ENCODE data around the gene KIT.
A peak's percentile ranks its signal among the peaks of the same experiment; 100 is the strongest.

The KIT gene

DNA sequence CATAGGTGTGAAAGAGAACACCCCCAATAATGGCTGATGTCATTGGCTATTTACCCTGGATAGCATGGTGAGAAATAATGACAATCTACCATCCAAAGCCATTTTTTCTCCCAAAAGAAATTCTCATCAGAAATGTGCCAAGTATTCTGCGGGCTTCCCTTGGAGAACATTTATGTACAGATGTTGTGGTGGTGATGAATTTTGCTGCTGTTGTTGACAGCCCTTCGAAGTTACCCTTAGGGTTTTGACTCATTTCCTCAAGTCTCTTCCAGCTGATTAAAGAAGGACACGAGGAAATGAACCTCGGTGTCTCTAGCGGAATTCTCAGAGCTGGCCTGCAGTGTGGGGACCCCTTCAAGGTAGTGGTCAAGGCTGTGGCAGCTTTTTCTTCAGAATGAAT lies 3.4 kb downstream of the KIT start:
- DNase-seq = no peak

- no peak for DNase-seq
Measured at GRCh38 chr4:54661686-54662085, 3.9 kb downstream of the KIT start.

- DNase-seq = no peak
Measured at GRCh38 chr4:54662123-54662522, 4.4 kb downstream of the KIT start.

DNA sequence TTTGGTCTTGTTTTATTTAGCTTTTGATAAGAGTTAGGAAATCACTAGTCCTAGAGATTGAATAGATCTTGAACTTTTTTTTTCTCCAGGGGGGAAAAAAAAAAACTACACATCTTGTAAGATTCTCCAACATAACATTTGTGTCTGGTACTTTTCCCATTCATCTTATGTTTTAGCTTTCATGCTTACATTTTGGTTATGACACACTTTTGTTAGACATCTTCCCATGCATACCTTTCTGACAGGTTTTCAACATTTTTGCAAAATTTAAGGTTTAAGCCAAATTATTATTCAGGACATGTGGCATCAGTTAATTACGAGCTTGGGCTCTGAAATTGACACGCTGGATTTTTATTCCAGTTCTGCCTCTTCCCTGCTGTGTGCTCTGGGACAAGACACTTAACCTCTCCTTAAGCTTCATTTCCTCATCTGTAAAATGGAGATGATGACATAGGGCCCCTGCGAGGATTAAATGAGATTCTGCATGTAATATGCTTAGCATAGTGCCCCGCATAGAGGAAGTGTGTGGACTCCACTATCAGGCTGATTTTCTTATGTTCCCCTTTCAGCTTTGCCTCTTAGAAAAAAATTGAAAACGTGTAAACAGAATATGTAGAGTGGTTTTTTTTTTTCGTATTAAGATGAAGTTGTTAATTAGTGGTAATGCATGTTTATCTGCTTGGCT lies 5.3 kb downstream of the KIT start:
- DNase-seq = no peak

GRCh38 chr4:54664400-54664799 lies 6.6 kb downstream of the KIT start:
- DNase-seq = no peak

DNA sequence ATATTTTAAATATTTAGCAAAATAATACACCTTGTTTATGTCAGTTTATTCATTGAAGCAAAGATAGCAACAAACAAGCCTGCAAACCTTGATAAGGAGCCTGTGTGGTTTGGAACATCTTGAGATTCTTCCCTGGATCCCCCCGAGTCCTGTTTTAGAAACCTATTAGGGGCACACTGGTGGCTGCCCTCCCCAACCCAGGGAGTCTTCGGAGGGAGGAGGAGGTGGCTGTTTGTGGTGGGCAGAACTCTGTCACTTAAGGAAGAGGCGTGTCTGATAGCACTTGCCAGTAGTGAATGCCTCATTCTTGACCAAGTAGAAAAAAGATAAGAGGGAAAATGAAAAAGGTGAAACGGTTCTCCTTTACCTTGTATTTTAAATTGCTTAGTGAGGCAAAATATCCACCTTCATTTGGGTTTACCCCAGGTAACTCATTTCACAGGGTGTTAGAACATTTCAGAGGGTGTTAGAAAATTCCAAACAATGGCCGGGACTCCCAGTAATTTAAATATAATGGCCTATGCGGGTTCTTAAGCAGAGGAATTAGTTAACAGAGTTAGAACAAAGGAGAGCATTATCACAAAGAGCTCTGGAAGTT lies 10.4 kb downstream of the KIT start:
- DNase-seq = no peak

- DNase-seq = no peak
Measured at GRCh38 chr4:54669831-54670230, 12.1 kb downstream of the KIT start.

- DNase-seq = no peak
Measured at GRCh38 chr4:54675721-54676461, 18.1 kb downstream of the KIT start.

GRCh38 chr4:54676658-54677057 lies 18.9 kb downstream of the KIT start:
- no peak for DNase-seq

DNA sequence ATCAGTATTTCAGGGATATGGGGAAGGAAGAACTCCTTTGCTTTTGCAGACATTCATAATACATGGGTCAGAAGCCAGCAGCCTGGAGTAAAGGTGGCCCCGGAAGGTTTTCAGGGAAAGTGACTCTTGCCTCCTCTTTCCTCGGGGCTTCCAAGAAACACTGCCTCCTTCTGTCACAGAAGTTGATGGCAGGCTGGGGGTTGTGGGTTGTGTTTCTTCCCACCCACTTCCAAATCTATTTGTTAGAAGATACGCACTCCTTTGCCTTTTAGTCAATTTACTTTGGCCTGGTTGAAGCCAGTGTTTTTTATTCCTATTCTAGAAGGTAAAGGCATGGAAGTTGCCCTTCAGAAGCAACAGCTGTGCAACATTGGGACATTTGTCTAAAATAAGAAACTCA lies 19.7 kb downstream of the KIT start:
- no peak for DNase-seq

DNA sequence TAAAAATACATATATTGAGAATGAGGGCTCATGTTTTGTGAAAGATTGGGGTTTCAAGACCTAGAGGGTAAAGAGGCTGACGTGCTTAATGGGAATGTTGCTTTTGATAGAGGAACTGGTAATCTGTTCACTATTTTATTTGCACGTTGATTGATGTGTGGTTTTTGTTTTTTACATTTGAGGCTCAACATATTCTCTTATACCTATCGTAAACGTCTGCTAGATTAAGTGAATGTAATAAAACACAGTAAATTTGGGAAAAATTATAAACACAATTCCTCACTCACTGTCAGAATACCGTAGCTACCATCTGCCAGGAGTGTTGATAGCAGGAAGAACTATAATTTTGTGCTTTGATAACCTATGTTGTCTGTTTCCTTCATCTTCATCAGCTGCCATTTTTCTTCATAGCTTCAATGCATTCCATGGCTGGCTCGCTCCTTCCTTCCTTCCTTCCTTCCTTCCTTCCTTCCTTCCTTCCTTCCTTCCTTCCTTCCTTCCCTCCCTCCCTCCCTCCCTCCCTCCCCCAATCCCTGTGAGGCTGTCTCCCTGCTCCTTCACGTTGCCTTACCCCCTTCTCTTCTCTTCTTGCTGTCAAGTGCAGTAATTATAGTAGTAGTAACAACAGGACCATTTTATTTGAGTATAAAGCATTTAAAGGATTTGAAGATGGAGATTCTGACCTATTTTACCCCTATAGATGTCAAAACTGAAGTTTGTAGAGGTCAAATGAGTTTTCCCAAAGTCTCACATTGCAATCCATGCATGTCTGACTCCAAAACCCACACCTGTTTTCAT lies 20.3 kb downstream of the KIT start:
- DNase-seq = no peak

DNA sequence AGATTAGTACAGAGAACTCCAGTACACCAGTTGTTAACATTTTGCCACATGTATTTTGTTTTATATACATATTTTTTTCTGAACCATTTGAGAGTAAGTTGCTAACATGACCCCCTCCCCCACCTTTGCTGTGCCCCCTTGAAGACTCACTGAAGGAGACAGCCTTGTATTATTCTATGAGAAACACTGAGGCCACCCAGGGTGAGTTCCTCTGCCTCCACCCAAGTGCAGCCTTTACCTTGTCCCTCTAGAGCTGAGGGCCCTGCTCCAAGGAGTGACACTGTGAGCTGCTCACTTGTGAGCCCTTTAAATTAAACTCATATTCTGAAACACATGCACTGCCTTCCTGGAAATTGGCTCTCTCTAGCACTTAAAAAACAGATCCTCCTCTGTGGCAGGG lies 21.1 kb downstream of the KIT start:
- DNase-seq = no peak

DNA sequence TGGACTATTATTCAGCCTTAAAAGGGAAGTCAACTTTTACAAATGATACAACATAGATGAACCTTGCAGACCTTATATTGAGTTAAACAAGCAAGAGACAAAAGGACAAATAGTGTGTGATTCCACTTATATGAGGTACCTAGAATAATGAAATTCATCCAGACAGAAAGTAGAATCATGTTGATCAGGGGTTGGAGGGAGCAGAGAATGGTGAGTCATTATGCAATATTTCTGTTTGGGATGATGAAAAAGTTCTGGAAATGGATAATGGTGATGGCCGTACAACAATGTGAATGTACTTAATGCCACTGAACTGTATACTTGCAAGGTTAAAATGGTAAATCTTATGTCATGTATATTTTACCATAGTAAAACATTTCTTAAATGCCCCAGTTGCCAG lies 22.1 kb downstream of the KIT start:
- DNase-seq = no peak

GRCh38 chr4:54683616-54684346 lies 26.0 kb downstream of the KIT start:
- DNase-seq = peak; percentile 48 to 54

DNA sequence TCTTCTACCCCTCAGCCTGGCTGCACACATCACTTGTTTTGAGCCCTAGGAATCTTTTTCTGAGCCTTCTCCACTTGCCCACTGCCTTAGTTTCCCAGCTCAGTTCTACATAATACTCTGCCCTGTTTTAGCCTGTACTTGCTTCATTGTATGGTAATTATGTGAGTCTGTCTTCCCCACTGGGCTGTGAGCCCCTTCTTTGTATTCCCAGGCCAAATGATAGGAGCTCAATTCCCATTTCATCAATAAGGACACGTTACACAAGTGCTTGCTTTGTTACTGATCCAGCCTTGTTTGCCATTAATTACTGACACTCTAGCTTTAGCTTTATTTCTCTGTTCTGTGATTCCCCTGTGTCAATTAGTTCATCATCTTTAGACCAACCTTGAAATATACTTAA lies 28.1 kb downstream of the KIT start:
- no peak for DNase-seq

- DNase-seq = no peak
Measured at GRCh38 chr4:54687887-54688841, 30.4 kb downstream of the KIT start.

- no peak for DNase-seq
Measured at GRCh38 chr4:54695337-54695736, 37.6 kb downstream of the KIT start.

DNA sequence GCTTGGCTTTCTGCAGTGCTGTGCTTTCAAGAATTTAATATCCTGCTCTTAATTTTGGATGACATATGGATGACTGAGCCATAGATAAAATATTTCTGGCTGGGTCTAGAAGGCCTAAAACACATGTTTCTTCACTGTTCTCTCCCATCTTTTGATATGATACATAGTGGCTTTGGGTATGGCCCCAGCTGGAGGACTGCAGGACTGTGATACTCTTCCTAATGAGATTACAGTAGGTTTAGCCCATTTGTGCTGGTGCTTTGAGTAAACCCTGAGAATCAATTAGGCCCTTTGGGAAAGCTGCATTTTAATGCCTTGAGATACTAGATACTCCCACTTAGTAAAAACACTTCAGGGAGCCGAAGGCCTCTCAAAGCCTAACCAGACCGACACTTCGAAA lies 38.0 kb downstream of the KIT start:
- no peak for DNase-seq

DNA sequence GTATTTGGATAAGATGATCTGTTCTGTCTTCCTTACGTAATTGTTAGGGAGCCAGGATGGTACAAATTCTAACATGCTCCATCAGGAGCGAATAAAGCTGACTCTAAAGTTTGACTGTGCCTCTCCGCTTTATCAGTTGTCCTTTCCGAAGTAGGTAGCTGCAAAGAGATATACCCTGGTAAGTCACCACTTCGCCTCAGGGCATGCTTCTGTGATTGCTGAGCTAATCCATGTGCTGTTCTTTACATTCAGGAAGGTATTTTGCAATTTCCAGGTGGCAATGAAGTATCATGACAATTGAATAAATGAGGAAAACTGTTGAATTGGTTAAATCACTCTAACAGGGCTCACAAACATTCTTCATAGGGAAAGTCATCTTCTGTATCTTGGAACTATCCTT lies 38.9 kb downstream of the KIT start:
- no peak for DNase-seq

DNA sequence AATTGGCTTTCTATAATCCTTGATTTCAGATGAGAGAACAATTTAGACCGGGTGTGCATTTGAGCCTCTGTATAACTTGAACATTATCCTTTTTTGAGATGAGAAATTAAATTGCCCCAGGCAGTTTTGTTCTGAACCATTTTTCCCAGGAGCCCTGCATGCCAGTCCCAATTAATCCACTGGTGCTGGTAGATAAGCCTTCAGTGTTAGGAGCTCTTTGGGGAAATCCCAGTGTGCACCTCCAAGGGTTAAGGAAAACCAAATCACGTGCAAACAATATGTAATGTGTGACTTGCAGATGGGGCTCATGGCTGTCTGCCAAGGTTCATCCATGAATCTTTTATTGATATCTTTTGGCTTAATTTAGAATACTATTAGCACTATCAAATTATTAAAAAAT lies 43.2 kb downstream of the KIT start:
- no peak for DNase-seq

GRCh38 chr4:54703182-54703581 lies 45.4 kb downstream of the KIT start:
- DNase-seq = no peak

DNA sequence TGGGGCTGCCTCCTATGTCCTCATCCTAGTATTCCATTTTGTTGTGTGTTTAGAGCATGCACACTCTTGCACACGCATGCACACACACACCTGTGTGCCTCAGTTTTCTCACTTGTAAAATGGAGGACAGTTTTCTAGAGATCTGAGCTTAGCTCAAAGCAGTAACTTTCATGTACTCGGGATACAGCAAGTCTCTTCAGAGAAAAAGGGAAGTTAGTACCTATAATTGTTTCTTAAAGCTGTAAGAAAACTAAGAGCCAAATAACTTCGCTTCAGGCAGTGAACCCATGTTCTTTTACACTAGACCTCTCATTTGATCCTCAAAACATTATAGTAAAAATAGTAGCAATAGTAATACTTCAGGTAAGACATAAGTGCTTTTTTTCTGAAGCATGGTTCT lies 49.6 kb downstream of the KIT start:
- DNase-seq = no peak
